Thoracic aorta (tissue), 2 donors: Measurements from ENCODE around the gene PAX1. TPM values are rescaled to one million over a fixed set of nuclear protein-coding genes. Genes with fewer than 3 reads are reported as not detected.

Experiments used
- ATAC-seq: fragments of 150-250 bp; one replicate; pipeline ENCODE4 v1.8.0; 2017; ENCODE audit warnings: low read depth; ENCODE audit not compliant: insufficient number of reproducible peaks, low FRiP score
- DNase-seq: peaks from one replicate; pipeline ENCODE4 v3.0.0-alpha.2; 2020; ENCODE audit warnings: low spot score
- H3K27ac ChIP-seq, 2 donors: fragments of 200-600 bp; sonication (generic); 1 replicate in 1 of 2; 2 replicates in 1 of 2; pipeline ENCODE4 v1.5.1; 2016; ENCODE audit warnings: mild to moderate bottlenecking in 2 of 2, moderate library complexity in 2 of 2
- H3K27me3 ChIP-seq: fragments of 200-600 bp; sonication (generic); replicated peaks from 2 replicates; pipeline ENCODE4 v1.6.0; 2016; ENCODE audit warnings: mild to moderate bottlenecking; ENCODE audit not compliant: insufficient read depth
- H3K36me3 ChIP-seq: fragments of 200-600 bp; sonication (generic); one replicate; pipeline ENCODE4 v1.5.1; 2016
- H3K4me1 ChIP-seq, 2 donors: fragments of 200-600 bp; sonication (generic); 1 replicate in 1 of 2; 2 replicates in 1 of 2; pipeline versions ENCODE4 v1.5.1 to v1.6.0; 2016; ENCODE audit warnings: low read depth in 2 of 2, mild to moderate bottlenecking in 1 of 2; ENCODE audit not compliant: control insufficient read depth in 1 of 2
- H3K4me3 ChIP-seq: fragments of 200-600 bp; sonication (generic); 2 replicates; pipeline ENCODE4 v1.5.1; 2016; ENCODE audit warnings: mild to moderate bottlenecking
- H3K9me3 ChIP-seq: fragments of 200-600 bp; sonication (generic); 2 replicates; pipeline ENCODE4 v1.5.1; 2016
- CTCF ChIP-seq: fragments of 200-600 bp; sonication (generic); IDR thresholded peaks from one replicate; pipeline ENCODE4 v1.5.1; 2019; ENCODE audit warnings: antibody characterized with exemption
- total RNA-seq, 2 donors: library from RNA; depleted of rRNA; stranded (reverse); fragments of >200 nt; gene quantifications; one replicate each; pipeline versions ENCODE4 v1.1.0 to v1.2.3, GENCODE V29; 2016

PAX1 gene
- total RNA-seq, 2 donors from 2014 or later = not detected

DNA sequence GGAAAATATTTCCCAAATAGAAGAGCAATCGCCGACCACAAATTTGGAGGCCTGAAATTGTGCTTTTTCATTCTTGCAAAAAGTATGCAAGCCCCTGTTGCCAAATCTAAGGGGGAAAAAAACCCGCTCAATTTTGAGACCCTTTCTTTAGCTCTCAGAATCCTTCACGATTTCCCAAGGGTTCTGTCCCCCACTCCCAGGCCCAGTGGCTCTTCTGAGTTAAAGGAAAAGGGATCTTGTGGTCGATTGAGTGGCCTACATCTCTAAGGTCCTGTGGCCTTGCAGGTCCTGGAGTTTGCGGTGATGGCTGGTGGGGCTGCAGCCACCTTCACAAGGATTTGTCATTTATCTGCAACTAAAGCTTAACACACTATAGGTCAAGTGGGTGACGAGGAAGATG lies 1.8 kb downstream of the PAX1 start:
- no peak overlapping the region for H3K27ac ChIP-seq
- no peaks in the 10 kb centered on the region for H3K27me3 ChIP-seq
- ATAC-seq = no peak

GRCh38 chr20:21707999-21708737 lies 2.7 kb downstream of the PAX1 start:
- TF ChIP-seq CTCF = no peak
- Histone ChIP-seq H3K27ac (no peak overlapping the region), H3K4me1 (peaks cover 0 to 5% of the 10 kb centered on the region in 2 donors), H3K4me3 (no peak overlapping the region), H3K27me3 (no peaks in the 10 kb centered on the region), H3K9me3 (no peaks in the 10 kb centered on the region), H3K36me3 (no peaks in the 10 kb centered on the region)
- DNase-seq (no peak), ATAC-seq (no peak)

More for the DNA sequence above, 1.8 kb downstream of the PAX1 start:
- H3K4me1 ChIP-seq = peaks cover 0 to 6% of the 10 kb centered on the region in 2 donors
- H3K9me3 ChIP-seq = no peaks in the 10 kb centered on the region
- no peak overlapping the region for H3K4me3 ChIP-seq
- TF ChIP-seq CTCF = no peak
- no peak for DNase-seq
- no peaks in the 10 kb centered on the region for H3K36me3 ChIP-seq

- Histone ChIP-seq H3K9me3 (no peaks in the 10 kb centered on the region), H3K27me3 (no peaks in the 10 kb centered on the region), H3K4me1 (no peaks in the 10 kb centered on the region), H3K4me3 (no peak overlapping the region), H3K36me3 (no peaks in the 10 kb centered on the region), H3K27ac (no peak overlapping the region)
- DNase-seq = no peak
- no peak for ATAC-seq
- TF ChIP-seq CTCF = no peak
These were observed 3.5 kb downstream of the PAX1 start for GRCh38 chr20:21708738-21709534.

DNA sequence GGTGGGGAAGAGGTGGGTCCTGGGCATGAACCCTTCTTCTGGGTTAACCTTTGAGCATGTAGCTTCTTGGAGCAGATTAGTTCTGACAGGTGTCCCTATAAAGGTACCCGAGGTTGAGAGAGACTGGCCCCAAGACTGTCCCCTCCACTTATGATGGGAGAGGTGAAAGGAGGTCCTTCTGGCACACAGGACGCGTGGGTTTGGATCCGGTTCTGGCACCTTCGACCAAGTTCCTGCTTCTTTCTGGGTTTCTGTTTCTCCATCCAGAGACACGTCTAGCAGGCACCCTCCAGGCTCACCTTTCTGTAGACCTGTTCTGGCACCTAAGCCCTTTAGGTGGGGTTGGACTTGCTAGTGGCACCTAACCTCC lies 4.1 kb downstream of the PAX1 start:
- Histone ChIP-seq H3K27me3 (no peaks in the 10 kb centered on the region), H3K4me1 (no peaks in the 10 kb centered on the region), H3K9me3 (no peaks in the 10 kb centered on the region), H3K4me3 (no peak overlapping the region), H3K27ac (no peak overlapping the region), H3K36me3 (no peaks in the 10 kb centered on the region)
- TF ChIP-seq CTCF = no peak
- DNase-seq = no peak
- no peak for ATAC-seq

DNA sequence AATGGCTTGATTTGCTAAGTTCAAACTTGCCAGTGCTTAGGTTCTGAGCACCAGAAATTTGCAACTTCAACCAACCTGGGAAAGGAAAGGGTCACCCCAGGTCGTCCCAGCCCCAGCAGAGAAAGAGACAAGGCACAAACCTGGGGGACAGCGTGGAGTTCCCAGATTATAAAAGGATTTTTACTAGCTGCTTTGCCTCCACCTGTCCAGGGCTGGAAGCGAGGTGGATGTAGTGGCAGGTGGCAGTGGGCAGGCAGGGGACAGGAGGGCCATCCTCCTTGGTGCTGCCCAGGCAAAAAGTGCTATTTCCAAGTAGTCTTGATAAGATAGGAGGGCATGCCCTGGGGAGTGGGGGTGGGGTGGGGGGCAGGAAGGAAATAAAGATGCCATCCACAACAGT lies 4.9 kb downstream of the PAX1 start:
- no peaks in the 10 kb centered on the region for H3K9me3 ChIP-seq
- H3K4me1 ChIP-seq = no peaks in the 10 kb centered on the region
- ATAC-seq (no peak), DNase-seq (no peak)
- no peak overlapping the region for H3K4me3 ChIP-seq
- no peaks in the 10 kb centered on the region for H3K36me3 ChIP-seq
- no peaks in the 10 kb centered on the region for H3K27me3 ChIP-seq
- TF ChIP-seq CTCF = no peak
- H3K27ac ChIP-seq = no peak overlapping the region
